G401 (cell line): ENCODE data around the gene NRF1. TPM values are rescaled to one million over a fixed set of nuclear protein-coding genes. Genes with fewer than 3 reads are reported as not detected.

Source experiments
- DNase-seq: peaks from one replicate; pipeline ENCODE4 v3.0.0-alpha.2; 2015; ENCODE audit warnings: low spot score
- in situ Hi-C: cut with HindIII; loops from 2 replicates; pipeline ENCODE4 v1.10.0; 2016; ENCODE audit warnings: low sequenced_read_pairs, mixed read lengths
- total RNA-seq: library from RNA; depleted of rRNA; stranded (reverse); fragments of >200 nt; shearing (Covaris generic); gene quantifications from 2 replicates; pipeline ENCODE4 v1.2.3, GENCODE V29; 2014

Gene NRF1
- total RNA-seq, 1 experiment from 2014 or later = 23.6 TPM

- in situ Hi-C loops = no loop called here
- no peak for DNase-seq
Observed at GRCh38 chr7:129714514-129715063, 103.1 kb downstream of the NRF1 start.

DNA sequence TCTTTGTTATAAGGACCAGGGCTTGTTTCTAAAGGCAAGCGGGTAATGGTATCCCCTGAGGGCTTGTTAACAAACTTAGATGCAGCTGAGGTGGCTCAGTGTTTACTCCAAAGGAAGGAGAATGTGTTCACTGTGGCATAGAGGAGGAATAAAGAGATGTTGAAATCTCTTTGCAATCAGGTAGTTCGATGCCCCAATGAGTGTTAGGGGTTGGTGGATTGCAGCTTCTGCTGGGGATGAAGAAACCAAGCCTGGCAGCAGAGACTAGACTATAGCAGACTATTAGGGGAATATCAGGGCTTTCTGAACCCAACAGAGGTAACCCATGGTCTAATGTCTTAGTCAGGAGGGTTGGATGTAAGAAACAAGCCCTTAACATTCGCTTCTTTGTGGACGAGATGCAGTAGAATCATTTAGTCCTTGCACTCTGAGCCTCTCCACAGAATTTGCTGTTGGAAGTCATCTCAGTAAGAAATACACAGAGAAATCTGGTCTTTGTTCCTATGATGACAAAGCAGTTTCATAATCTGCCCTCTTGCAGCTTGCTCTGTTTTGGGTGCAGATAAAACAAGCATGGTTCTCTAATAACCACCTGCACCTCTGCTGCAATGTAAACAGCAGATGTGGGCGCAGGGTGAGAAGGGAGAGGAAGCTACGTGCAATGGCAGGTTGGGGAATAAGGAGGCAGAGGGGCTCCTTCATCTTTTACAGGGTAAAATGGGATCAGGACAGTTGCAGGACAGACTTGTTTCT lies 108.6 kb downstream of the NRF1 start:
- DNase-seq = no peak
- in situ Hi-C loops = no loop called here

GRCh38 chr7:129721068-129721467 lies 109.5 kb downstream of the NRF1 start:
- in situ Hi-C loops = no loop called here
- DNase-seq = no peak

GRCh38 chr7:129723679-129724078 lies 112.2 kb downstream of the NRF1 start:
- in situ Hi-C loops = no loop called here
- no peak for DNase-seq

- DNase-seq = no peak
- in situ Hi-C loops = no loop called here
Observed at GRCh38 chr7:129724796-129725195, 113.3 kb downstream of the NRF1 start.

DNA sequence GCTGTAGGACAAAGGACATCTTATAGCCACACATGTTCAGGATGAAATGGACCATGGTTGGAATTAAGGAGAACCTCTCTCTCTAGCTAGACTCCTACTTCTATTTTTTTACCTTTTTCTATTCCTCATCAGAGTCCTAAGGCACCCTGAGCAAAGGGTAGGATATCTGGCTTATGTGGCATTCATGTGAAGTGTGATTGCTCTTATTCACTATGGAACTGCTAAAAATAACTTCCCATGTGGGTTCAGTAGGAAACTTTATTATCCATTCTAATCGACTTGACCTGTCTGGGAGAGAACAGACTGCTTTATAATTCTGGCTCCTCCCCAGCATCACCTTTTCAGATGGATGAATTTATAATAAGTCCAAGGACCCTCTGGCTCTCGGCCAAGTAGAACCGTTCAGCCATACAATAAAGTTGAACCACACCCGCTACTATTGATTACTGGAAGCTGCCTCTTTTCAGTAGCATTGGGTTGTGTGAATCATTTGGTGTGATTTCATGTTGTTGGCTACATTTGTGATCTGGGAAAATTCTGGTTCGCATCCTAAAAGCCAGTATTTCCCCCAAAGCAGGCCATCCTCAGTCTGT lies 117.5 kb downstream of the NRF1 start:
- DNase-seq = no peak

GRCh38 chr7:129729511-129729910 lies 118.0 kb downstream of the NRF1 start:
- in situ Hi-C loops = no loop called here
- no peak for DNase-seq

More for the DNA sequence above, 117.5 kb downstream of the NRF1 start:
- in situ Hi-C loops = no loop called here

DNA sequence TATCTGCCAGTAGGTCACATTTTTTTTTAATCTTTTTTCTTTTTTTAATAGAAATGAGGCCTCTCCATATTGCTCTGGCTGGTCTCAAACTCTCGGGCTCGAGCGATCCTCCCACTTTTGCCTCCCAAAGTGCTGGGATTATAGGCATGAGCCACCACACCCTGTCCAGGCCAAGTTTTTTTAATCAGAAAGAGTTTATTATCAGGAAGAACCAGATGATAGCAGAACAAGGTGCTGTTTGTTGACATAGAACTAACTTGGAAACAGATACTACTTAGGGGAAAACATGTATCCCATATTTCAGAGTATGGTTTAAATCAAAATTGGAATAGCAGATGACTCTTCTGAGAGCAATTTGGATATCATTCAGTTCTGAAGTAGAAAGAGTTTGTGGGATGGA lies 118.6 kb downstream of the NRF1 start:
- in situ Hi-C loops = no loop called here

DNA sequence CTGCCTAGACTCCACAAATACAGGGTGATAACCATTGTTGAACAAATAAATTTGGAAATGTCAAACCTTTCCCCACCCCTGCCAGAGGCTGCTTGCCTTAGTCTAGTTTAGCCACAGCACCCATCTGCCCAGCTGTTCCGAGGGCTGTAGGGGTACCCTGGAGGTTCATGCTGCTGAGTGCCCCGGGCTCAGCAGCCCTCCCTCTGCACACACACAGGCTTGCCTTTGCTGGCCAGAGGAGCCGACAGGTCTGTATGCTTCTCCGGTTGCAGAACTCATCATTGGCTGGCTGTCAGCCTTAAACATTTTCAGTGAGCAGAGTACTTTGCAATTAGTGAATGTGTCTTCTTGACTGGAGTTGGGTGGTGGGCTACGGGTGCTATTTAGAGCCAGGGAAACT lies 122.9 kb downstream of the NRF1 start:
- in situ Hi-C loops = no loop called here
- no peak for DNase-seq

More for the DNA sequence above, 118.6 kb downstream of the NRF1 start:
- DNase-seq = no peak

GRCh38 chr7:129739427-129739826 lies 127.9 kb downstream of the NRF1 start:
- peak; percentile 92 for DNase-seq
- in situ Hi-C loops = no loop called here

- DNase-seq = peak; percentile 79
- in situ Hi-C loops = no loop called here
Observed at GRCh38 chr7:129740574-129741410, 129.3 kb downstream of the NRF1 start.

DNA sequence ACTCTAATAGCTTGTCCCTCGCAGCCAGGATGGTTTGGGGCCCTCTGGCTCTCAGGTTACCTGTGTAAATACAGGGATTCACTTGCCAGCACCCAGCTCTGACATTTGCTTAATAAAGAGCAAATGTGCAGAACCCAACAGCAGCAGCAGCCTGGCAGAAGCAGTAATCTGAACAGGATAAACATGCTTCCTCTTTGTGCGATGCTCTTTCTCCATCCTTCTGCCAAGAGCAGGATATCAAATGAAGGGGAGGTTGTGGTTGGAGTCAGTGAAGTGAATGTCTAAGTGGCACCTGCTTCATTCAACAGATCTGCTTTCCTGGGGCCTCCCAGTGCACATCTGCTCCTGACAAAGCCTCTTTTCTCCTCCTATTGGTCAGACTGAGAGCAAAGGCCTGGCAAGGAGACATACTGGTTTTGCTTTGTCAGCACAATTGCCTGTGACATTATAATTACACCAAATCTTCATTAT lies 130.3 kb downstream of the NRF1 start:
- peak; percentile 40 for DNase-seq
- in situ Hi-C loops = no loop called here

DNA sequence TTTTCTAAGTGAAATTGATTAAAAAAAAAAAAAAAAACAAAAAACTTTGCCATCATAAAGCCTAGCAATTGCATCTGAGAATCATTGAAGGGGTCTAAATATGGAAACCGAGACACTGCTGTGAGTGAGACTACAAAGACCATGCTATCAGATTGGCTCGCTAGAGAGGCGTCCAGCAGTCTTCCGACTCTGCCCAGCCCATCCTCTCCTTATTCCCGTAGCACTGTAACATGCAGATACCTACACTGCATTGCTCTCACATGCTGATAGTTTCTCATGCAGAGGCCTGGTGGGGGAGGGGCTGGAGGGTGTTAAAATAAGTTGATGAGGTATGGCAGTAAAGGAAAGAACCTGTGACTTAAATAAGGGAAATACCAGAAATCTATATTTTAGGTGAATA lies 130.7 kb downstream of the NRF1 start:
- no peak for DNase-seq
- in situ Hi-C loops = no loop called here

DNA sequence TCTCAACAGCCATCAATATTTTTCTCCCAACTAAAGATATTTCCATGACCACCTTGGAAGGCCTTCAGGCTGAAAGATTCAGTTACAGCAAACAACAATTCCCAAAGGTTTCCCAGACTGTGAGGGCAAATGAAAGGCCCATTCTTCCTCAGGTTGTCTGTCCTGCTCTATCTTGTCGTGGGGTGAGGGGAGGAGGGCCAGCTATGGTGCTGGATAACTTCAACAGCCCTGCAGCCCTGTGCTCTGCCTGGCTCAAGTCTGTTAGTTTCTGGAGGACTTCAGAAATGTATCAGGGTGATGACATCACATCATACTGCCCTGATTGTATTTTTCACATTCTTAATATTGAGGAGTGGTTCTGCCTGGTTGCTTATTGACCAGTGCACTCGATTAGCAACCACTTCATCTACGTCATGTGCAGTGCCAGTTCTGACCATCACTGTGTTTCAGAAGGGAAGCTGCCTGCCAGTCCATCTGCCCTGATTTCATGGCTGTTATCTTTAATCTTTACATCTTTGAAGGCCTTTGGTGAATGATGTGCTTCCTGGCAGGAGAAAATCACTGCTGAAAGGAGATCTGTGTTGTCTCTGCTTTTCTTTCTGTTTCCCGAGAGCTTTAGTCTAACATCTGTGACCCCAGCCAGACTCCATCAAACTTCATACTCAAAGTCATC lies 135.5 kb downstream of the NRF1 start:
- in situ Hi-C loops = no loop called here
- DNase-seq = no peak

DNA sequence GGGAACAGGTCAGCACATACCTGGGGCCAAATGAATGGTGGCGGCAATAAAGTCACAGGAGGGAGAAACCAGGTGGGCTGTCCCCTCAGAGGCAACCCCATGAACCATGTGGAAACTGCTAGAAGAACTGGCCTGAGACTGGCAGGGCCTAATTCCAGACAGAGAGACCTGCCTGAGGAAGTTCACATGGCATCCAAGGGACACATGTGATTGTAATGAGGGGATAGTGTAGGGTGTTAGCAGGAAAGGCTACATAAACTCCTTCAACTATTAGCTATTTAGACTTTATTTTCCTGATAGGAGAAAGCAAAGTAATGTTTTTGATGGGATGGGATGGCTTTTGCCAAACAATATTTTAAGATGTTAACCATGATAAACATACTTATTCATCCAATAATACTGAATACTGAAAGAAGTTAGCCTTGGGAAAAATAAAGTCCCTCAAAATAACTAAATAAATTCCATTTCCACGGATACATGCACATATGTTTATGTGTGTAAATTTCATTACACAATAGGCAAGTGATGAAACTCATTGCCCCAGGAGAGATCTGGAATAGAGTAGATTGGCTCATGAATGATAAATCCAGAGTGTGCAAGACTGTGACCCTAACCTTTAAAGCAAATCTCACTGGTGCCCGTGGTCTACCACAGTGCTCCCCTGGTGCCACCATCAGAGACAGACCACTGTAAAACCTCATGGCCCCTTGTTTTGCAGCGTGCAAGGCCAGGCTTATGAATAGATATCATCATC lies 137.0 kb downstream of the NRF1 start:
- no peak for DNase-seq
- in situ Hi-C loops = no loop called here

GRCh38 chr7:129750091-129750490 lies 138.6 kb downstream of the NRF1 start:
- in situ Hi-C loops = loop anchor here (5.0 kb wide), 1 partner anchor 47 kb away; no protein-coding TSS in a partner anchor
- no peak for DNase-seq

DNA sequence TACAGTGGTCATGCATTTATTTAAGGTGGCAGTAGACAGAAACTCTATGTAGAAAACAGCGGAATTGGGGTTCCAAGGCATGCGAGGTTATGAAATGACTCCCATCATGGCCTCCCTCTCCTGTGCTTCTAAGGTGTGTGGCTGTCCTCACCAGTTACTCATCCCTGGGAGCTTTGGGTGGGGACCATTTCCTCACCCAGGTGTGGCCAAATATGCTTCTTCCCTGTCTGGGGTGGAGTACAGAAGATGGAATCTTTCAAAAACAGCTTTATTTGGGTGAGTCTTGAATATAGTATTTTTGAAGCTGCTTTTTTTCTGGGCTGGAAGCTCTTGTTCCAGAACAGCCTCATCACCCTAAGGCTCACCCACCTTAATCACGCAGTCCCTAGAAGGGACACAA lies 139.0 kb downstream of the NRF1 start:
- DNase-seq = no peak
- in situ Hi-C loops = loop anchor here (5.0 kb wide), 1 partner anchor 47 kb away; no protein-coding TSS in a partner anchor

- DNase-seq = no peak
- in situ Hi-C loops = loop anchor here (5.0 kb wide), 1 partner anchor 45 kb away; no protein-coding TSS in a partner anchor
Observed at GRCh38 chr7:129751916-129752315, 140.4 kb downstream of the NRF1 start.
